COLO668 (cell line): ENCODE data around the gene BNIP5.

Experiments
- DNase-seq: peaks from one replicate; lab custom pipeline; 2025; ENCODE audit not compliant: unreplicated experiment; lab: John Stamatoyannopoulos, UW

The BNIP5 gene, protein sequence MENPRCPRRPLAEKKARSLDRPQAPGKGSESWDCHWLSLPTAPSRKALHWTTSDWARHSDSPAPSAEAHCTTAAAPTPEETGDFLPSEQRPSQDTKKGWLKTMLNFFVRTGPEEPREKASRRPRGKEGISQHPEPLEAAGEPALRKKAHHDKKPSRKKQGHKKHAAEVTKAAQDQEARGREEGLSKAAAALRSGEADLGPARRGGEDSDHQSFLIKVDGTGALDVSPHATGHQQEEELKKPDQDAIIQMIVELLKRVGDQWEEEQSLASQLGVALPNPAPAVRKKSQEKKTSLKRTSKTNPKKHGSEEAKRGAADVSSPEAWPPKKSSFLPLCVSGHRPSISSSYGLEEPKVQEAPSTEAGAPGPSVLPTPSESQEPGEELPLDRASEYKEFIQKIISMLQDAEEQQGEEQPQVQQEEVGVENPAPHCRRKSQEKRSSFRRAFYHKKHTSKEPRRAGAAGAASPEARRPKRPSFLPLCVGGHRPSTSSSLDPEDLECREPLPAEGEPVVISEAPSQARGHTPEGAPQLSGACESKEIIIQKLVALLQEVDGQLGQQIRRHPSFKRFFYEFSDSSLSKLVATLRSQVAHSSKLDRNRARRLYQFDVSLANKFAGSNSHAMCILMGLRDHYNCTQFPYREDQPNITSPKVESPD

DNA sequence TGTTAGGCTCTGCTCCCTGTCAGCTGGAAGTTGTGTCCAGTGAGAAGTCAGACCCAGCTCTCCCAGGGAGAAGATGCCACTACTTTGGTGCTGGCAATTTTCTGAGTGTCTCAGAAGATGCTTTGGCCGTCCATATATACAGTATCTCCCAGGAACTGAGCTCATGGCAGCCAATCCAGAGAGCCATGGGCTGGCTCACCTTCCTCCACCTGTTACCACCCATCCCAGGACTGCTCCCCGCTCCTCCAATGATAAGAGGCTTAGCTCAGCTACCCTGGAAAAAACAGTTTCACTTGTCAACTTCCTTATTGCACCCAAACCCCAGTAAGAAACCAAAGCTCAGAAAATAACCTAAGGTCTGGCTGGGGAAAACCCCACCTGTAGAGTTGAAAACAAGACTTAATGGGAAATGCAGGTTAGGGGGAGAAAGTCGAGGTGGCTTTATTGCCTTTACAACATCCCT lies at the start of gene BNIP5:
TSS of gene BNIP5 (minus strand) at position 110 of the 463 bp plus-strand sequence. CDS start 6,198 bp downstream, outside the sequence.
- DNase-seq = no peak

DNA sequence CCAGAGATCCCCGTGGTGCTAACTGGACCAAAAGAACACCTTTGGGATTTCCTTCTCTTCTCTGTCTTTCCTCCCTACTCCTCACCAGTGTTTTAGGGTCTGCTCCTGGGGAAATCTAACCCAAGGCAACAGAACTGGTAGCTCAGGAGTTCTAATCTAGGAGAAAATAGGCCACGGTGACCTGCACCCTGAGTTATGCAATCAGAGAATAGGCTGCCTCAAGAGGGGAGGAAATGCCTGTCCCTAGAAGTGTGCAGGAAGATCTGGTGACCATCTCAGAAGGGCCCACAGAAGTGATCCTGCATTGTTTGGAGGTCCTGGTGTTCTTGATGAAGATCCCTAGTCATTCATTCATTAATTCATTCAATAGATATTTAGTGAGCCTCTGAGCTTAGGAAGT lies 47.4 kb upstream of the BNIP5 start:
- DNase-seq = no peak

DNA sequence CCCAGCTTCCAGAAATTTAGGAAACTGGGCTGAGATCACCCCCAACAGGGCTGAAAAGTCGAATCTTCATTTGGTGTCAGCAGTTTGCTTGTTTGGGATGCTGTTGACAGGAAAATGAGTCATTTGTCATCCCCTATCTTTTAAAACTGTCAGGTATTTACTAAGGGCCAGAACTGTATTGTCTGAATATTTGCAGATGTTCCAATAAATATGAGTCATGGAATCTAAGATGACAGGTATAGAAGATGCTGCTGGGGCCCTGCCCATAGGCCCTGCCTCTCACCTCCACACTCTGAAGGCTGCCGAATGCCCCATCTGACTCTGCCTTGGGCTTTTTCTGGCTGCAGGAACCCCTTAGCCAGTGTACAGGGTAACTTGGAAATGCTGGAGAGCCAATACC lies 46.9 kb upstream of the BNIP5 start:
- DNase-seq = peak; percentile 13

DNA sequence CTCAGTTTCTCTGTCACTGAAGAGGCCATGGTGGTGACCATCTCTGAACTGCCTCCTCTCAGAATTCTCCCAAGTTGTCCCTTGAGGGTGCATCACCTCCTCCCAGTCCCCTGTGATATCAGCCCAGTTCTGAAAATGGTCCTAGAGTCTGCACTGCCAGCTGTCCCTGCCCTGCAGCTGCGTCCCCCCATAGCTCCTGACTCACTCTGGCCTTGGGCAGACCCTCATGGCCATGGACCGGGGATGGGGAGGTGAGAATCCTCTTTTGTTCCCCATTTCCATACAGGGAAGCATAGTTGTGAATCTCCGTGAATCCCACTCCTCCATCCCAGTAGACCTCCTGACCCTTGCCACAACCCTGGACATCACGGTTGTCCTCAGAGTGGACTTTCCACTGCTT lies 46.3 kb upstream of the BNIP5 start:
- no peak for DNase-seq

DNA sequence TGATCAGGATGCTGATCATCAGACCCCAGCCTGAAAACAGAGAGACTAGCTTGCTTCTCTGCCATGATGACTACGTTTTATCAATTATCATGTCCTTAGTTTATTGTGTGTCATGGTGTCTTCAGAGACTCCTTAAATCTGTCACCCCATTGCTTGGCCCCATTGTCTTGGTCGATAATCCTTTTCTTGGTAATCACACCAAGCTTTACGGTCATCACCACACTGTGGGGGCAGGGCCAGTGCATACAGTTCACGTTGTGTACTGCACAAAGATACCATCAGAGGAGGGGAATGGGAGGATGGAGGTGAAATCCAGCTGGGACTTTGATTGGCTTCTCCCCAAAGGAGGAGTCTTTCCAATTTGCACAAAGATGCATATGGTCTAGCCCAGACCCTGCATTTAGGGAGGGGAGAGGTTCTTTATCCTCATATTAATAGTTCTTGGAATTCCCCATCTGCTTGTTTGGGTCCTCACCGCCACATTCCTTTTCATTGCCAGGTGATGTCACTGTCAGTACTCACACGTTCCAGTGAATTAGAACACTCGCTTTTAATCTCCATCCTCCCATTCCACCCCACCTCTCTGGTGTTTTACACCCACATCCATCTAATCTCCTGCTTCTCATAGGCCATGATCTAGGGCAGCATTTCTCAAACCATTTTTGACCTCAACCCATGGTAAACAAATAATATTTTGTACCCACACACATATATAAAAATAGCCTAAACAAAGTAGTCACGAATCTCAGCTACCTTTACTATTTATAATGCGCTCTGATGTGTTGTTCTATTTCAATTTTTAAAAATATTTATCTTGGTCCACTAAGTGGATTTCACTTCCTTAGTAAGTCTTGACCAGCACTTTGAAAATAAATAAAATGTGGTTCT lies 45.1 kb upstream of the BNIP5 start:
- DNase-seq = no peak

DNA sequence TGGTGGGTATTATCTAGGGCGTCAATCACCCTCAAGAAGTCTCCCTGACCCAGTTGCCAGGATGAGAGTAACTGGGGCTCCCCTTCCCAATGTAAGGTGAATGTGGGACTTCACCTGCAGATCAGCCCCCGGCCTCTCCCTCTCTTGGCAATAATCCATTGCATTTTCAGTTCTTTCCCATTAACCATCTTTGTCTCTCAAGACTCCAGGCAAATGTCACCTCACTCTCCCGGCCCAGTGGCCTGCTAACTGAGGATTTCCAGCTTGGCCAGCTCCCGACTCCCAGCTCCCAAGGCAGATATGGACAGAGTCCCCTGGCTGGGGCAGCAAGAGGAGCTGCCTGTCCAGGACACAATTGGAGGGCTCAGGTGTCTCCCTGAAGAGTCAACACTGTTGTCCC lies 43.5 kb upstream of the BNIP5 start:
- DNase-seq = no peak

DNA sequence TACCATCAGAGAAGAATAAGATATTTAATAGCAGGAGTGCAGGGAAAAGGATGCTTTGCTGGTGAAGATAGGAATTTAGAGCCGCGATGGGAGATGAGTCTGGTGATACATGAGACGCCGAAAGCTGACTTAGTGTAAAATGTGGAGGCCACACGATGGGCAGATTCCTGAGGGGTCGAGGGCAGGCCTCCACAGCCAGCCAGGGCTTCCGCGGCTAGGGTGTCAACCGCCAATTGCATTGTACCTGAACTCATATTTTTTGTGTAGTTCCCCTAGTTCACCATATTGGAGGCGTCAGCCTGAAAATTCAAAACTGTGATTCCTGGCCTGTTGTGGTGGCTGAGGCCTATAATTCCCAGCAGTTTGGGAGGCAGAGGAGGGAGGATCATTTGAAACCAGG lies 42.2 kb upstream of the BNIP5 start:
- no peak for DNase-seq

DNA sequence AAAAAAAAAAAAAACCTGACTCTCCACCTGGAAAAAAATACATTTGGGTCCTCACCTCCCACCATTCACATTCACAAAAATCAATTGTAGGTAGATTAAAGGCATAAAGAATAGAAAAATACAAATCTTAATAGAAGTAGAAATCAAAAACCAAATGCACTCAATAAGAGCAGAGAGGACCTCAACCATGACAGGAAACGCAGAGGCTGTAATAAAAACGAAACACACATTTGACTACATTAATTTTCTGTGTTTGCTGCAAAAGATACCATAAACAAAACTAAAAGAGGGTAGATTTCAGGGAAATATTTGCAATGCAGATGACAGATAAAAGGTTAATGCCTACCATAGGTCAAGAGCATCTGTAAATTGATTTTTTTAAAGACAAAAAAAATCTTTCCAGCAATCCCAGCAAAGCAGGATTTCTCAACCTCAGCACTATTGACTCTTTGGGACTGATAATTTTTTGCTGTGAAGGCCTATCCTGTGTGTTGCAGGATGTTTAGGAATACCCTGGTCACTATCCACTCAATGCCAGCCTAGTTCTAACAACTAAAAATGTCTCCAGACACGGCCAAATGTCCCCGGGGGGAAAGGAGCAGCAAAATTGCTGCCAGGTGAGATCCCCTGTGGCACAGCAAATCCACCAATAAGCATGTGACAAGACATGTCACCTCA lies 41.7 kb upstream of the BNIP5 start:
- DNase-seq = no peak

DNA sequence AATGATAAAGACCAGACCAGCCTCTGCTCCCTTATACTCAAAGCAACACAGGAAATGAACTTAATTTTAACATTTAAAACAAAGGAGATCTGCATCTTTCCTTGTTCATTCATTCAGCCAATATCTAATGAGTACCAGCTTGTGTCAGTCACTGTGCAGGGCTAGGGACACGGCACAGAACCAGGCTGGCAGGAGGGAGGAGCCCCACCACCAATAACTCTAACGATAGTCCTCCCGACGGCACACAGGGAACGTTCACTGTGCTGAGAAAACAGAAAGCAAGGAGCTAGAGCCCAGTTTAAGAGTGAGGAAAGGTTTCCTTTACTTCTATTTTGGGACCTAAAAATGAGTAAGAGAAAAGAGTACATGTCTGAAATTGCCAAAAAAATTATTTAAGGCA lies 40.9 kb upstream of the BNIP5 start:
- no peak for DNase-seq

DNA sequence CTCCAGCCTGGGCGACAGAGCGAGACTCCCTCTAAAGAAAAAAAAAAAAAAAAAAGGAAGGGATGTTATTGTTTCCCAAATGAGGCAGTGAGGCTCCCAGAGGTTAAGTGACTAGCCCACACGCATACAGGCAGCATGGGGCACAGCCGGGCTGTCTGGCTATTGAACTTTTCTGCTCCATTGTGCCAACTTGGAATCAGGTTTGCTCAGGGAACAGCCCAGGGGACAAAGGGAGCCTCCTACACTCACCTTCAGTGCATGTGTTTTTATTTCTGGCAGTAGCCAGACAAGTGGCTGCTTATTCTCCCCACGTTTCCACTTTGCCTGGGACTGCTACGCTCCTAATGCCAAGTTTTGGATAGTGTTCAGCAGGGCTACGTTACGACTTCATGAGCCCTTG lies 40.1 kb upstream of the BNIP5 start:
- no peak for DNase-seq

DNA sequence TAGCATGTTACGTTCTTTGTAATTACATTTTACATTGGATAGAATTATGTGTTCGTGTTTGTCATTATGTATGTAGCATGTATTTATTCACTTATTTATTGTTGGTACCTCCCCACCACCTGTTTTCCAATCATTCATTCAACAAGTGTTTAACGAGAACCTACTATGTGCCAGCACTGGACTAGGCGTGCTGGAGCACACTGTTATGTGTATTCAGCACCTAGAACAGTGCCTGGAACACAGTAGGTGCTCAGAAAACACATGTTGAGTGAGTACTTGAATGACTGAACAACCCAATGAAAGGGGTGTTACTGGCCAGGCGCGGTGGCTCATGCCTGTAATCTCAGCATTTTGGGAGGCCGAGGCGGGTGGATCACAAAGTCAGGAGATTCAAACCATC lies 39.5 kb upstream of the BNIP5 start:
- no peak for DNase-seq

DNA sequence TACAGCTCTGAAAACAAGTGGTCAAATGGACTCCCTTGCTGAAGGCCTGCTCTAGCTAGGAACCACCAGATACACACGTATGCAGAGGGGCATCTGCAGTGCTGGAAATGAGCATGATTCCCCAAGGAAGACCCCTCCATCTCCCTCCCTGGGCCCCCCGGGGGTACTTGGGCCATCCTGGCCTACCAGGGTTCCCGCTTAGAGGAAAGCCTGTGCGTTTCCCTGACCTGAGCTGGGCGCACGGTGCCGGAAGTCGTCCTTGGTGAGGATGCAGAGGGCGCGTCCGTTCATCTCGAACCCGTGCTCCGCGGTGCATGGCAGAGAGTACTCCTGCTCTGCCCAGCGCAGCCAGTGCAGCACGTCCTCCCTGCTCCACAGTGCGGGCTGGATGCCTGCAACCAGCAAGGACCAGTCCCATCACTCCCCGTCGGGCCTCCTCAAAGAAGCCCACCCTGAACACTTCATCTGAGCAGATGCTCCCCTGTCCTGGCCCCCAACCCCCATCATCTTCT lies 39.0 kb upstream of the BNIP5 start:
- DNase-seq = no peak

DNA sequence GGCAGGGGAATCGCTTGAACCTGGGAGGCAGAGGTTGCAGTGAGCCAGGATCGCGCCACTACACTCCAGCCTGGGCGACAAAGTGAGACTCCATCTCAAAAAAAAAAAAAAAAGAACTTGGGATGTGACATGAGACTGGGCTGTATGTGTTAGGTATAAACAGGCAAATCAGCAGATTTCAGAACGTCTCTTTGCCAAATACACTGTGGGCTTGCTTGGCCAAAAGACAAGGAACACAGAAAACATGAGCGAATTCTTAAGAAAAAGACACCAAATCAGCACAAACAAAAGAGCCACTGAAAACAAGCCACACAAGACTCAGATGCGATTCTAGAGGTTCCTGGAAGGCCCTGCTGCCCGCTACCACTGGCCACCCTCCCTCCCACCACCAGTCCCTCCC lies 38.3 kb upstream of the BNIP5 start:
- DNase-seq = no peak

DNA sequence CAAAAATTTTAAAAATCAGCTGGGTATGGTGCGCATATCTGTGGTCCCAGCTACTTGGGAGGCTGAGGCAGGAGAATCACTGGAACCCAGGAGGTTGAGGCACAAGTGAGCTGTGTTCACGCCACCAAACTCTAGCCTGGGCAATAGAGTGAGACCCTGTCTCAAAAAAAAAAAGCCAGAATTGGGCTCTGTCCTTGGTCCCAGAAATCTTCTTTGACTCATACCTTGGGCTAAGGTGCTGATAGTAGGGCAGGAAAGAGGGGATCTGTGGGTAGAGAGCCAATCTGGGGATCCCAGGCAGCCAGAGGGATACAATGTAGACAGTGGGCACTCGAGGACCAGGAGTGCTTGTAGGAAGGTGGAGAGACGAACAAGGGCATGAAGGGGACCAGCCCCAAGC lies 37.5 kb upstream of the BNIP5 start:
- no peak for DNase-seq

DNA sequence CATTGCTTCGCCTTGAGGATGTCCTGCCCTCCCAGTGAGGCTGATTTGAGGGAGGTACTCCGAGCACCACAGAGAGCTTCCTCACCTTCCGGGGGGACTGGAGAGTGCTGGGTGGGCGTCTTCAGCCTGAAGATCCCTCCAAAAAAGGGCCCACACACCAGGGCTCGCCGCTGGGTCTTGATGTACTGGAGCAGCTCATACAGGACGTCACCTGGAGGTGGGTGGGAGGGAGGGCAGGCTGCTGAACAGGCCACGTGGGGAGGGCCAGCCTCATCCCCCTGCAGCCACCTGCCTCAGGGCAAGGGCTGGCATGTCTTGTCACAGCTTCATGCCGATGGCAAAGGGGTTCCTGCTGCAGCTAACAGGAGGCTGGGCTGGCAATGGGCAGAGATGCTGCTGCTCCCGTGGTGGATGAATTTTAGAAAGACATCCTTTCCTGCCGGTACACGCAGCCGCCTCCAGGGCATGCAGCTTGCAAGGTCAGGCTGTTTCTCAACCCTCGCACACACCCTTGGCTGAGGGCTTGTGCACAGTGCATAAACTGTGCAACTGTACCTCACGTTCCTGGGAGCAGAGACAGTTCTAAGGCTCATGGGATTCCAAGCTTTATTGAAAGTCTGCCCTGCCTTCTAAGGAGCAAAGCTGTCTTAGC lies 36.8 kb upstream of the BNIP5 start:
- DNase-seq = no peak

DNA sequence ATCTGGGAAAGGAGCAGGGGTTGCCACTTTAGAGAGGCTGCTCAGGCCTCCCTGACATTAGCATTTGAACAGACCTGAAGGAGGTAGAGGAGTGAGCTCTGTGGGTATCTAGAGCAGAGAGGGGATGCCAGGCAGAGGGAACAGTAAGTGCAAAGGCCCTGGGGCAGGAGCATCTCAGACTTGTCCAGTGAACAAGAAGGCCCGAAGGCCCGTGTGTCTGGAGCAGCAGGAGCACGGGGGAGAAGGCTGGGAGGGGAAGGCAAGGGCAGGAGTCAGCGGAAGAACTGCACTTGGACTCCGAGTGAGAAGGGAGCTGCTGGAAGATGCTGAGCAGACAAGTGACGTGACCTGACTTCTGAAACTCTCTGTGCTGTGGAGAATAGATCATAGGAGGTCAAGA lies 35.4 kb upstream of the BNIP5 start:
- DNase-seq = no peak

DNA sequence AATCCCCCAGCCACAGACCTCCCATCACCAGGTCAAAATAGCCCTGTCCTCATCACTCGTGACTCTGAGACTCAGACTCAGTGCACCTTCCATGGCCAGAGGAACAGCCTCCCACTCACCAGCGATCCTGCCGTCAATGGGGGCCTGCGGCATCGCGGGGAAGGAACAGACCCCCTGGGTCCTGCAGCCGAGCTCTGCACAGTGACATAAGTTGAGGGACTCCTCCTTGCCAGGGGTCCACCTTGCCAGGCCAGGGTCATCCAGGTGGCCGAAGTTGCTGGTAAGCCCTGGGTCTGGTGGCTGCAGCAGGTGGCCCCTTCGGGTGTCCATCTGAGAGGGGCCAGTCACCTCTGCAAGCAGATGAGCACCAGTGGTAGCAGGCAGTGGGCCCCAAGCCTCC lies 34.5 kb upstream of the BNIP5 start:
- DNase-seq = no peak

DNA sequence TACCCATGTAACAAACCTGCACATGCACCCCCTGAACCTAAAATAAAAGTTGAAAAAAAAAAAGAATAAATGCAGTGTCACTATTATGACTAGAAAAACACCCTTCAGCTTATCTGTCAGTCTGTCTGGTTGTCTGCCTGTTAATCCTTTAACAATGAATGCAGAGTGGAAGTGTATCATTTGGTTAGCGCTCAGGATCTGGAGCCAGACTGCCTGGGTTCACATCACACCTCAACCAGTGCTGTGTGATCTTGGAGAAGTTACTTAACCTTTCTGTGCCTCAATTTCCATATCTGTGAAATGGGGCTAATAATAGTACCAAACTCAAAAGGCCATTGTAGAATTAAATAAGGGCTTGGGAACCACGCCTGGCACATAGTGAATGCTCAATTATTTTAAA lies 34.0 kb upstream of the BNIP5 start:
- no peak for DNase-seq

DNA sequence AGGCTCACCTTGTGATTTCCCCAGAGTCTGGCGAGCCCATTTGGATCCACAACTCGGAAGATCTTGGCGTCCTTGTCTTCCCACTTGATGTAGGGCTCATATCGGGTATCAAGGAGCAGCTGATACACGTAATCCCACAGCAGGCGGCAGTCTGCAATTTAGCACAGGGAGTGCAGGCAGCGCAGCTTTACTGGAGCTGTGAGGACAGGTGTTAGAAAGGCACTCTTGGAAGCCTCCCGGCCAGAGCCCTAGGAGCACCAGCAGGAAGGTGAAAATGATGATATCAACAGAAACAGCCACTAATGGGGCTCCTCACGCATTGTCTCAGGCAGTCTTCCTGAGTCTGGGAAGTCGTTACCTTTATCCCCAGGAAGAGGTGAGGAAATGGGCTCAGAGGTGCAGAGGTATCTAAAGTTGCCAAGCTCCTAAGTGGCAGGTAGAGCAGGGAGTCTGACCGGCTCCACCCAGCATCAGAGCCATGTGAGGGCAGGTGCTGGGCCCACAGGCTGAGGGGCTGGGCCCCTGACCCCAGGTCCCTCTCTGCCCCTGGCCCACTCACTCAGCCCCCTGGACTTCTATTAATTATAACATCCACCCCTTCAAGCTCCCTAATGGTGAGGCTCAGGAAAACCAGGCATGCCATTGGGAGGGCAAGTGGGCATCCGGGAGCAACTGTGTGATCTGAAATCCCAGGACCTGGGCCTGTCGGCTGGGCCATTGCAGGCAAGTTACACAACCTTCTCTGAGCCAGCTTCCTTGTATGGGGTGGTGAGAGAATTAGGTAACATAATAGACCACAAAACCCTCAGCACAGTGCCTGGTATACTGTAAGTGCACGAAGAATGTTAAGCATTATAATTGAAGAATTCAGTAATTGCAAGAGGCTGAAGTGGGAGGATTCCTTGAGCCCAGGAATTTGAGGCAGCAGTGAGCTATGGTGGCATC lies 32.5 kb upstream of the BNIP5 start:
- DNase-seq = no peak
